GM04504 (cell line): Measurements from ENCODE around the gene FBXW2.

ENCODE experiments used
- DNase-seq: peaks from one replicate; pipeline ENCODE4 v3.0.0-alpha.2; 2012; ENCODE audit warnings: low read depth

The FBXW2 gene

GRCh38 chr9:120714088-120714845, 78.9 kb downstream of the FBXW2 start, which contains the start of gene MEGF9:
TSS of gene MEGF9 (minus strand) at chr9:120714470. CDS start at chr9:120714358, 112 bp downstream.
- DNase-seq, result peak; percentile 95

GRCh38 chr9:120713257-120714087, 79.7 kb downstream of the FBXW2 start:
- DNase-seq, result no peak

GRCh38 chr9:120712539-120713031, 80.6 kb downstream of the FBXW2 start:
- DNase-seq, result no peak

- no peak for DNase-seq
Observed at GRCh38 chr9:120711841-120712538, 81.2 kb downstream of the FBXW2 start.

GRCh38 chr9:120711354-120711753, 81.9 kb downstream of the FBXW2 start:
- DNase-seq, result no peak

- no peak for DNase-seq
Observed at GRCh38 chr9:120710110-120710981, 82.9 kb downstream of the FBXW2 start.

GRCh38 chr9:120708526-120709224, 84.5 kb downstream of the FBXW2 start:
- DNase-seq, result peak; percentile 46

GRCh38 chr9:120707170-120707569, 86.0 kb downstream of the FBXW2 start:
- no peak for DNase-seq
